ACC112 (cell line): Measurements from ENCODE around the gene PNMA8C.

Experiments
- H2AFZ ChIP-seq: fragments of 200-600 bp; sonication (generic); one replicate; pipeline ENCODE4 v1.6.0; 2017; ENCODE audit warnings: antibody characterized with exemption, low read length; ENCODE audit not compliant: unreplicated experiment
- H3K27ac ChIP-seq: fragments of 200-600 bp; sonication (generic); 2 replicates; pipeline ENCODE4 v1.5.1; 2014; ENCODE audit warnings: low read depth, mild to moderate bottlenecking, antibody characterized with exemption, low read length, moderate library complexity
- H3K27me3 ChIP-seq: fragments of 200-600 bp; sonication (generic); 2 replicates; pipeline ENCODE4 v1.6.1; 2014; ENCODE audit warnings: mild to moderate bottlenecking, antibody characterized with exemption, low read length, moderate library complexity, mixed read lengths; ENCODE audit not compliant: insufficient read depth
- H3K36me3 ChIP-seq: fragments of 200-600 bp; sonication (generic); 2 replicates; pipeline ENCODE4 v1.6.1; 2016; ENCODE audit warnings: mild to moderate bottlenecking, antibody characterized with exemption, low read length, moderate library complexity, mixed read lengths; ENCODE audit not compliant: insufficient read depth
- H3K4me1 ChIP-seq: fragments of 200-600 bp; sonication (generic); one replicate; pipeline ENCODE4 v1.6.1; 2016; ENCODE audit warnings: low read length, mixed read lengths; ENCODE audit not compliant: insufficient read depth, unreplicated experiment, control insufficient read depth
- H3K4me3 ChIP-seq: fragments of 200-600 bp; sonication (generic); 2 replicates; pipeline ENCODE4 v1.5.1; 2014; ENCODE audit warnings: mild to moderate bottlenecking, low read depth, low read length
- H3K79me2 ChIP-seq: fragments of 200-600 bp; sonication (generic); one replicate; pipeline ENCODE4 v1.6.0; 2016; ENCODE audit warnings: low read length; ENCODE audit not compliant: control insufficient read depth, unreplicated experiment, insufficient read depth

The PNMA8C gene

DNA sequence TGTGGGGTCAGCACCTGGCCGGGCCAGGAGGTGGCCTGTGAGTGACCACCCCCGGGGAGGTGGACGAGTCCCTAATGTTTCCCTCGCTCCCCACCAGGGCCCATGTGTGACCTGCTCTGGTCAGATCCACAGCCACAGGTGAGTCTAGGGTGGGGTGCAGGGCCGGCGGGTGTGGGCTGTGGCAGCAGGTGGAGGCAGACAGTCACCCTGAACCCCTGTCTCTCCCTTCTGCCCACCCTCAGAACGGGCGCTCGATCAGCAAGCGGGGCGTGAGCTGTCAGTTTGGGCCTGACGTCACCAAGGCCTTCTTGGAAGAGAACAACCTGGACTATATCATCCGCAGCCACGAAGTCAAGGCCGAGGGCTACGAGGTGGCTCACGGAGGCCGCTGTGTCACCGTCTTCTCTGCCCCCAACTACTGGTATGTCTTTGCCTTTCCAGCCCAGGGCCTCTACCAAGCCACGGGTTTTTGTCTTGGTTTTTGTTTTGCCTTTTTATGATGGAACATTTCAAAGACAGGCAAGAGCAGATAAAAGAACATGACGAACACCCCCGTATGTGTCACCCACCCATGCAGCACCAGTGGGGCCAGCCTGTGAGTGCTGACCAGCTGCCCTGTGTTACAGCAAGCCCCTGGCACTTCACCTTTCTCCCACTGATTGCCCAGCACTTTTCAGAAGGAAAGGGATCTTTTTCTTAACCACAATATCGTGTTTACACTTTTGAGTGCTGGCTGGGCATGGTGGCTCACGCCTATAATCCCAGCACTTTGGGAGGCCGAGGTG, 40.2 kb downstream of the PNMA8C start:
- H3K4me3 ChIP-seq, result no peak overlapping the region
- no peaks in the 10 kb centered on the region for H3K79me2 ChIP-seq
- no peak overlapping the region for H3K27ac ChIP-seq
- H2AFZ ChIP-seq, result no peak overlapping the region
- H3K4me1 ChIP-seq, result no peaks in the 10 kb centered on the region
- peaks cover 19% of the 10 kb centered on the region for H3K36me3 ChIP-seq
- no peaks in the 10 kb centered on the region for H3K27me3 ChIP-seq

- no peaks in the 10 kb centered on the region for H3K27me3 ChIP-seq
- no peak overlapping the region for H2AFZ ChIP-seq
- H3K79me2 ChIP-seq, result no peaks in the 10 kb centered on the region
- H3K27ac ChIP-seq, result no peak overlapping the region
- no peak overlapping the region for H3K4me3 ChIP-seq
- peaks cover 19% of the 10 kb centered on the region for H3K36me3 ChIP-seq
- no peaks in the 10 kb centered on the region for H3K4me1 ChIP-seq
Observed at GRCh38 chr19:46387713-46388130, 41.0 kb downstream of the PNMA8C start.

GRCh38 chr19:46386996-46387712, 41.6 kb downstream of the PNMA8C start:
- Histone ChIP-seq H3K27ac (no peak overlapping the region), H3K4me3 (no peak overlapping the region), H3K27me3 (no peaks in the 10 kb centered on the region), H3K79me2 (no peaks in the 10 kb centered on the region), H3K36me3 (peaks cover 19% of the 10 kb centered on the region), H3K4me1 (no peaks in the 10 kb centered on the region), H2AFZ (no peak overlapping the region)

- Histone ChIP-seq H3K4me3 (no peak overlapping the region), H3K36me3 (peaks cover 19% of the 10 kb centered on the region), H2AFZ (no peak overlapping the region), H3K27ac (no peak overlapping the region), H3K4me1 (no peaks in the 10 kb centered on the region), H3K79me2 (peaks cover 1% of the 10 kb centered on the region), H3K27me3 (no peaks in the 10 kb centered on the region)
Observed at GRCh38 chr19:46386151-46386550, 42.6 kb downstream of the PNMA8C start.

DNA sequence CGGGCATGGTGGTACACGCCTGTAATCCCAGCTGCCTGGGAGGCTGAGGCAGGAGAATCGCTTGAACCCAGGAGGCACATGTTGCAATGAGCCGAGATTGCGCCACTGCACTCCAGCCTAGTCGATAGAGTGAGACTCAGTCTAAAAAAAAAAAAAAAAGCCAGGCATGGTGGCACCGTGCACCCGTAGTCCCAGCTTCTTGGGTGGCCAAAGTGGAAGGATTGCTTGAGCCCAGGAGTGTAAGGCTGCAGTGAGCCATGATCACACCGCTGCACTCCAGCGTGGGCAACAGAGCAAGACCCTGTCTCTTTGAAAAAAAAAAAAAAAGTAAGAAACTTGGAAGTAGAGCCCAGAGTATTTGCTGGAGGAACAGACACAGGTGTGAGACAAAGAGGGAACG, 43.1 kb downstream of the PNMA8C start:
- Histone ChIP-seq H3K79me2 (peaks cover 2% of the 10 kb centered on the region), H3K27ac (no peak overlapping the region), H3K36me3 (peaks cover 19% of the 10 kb centered on the region)

GRCh38 chr19:46384396-46384795, 44.3 kb downstream of the PNMA8C start:
- H3K27ac ChIP-seq, result no peak overlapping the region
- H2AFZ ChIP-seq, result no peak overlapping the region
- no peaks in the 10 kb centered on the region for H3K4me1 ChIP-seq
- H3K4me3 ChIP-seq, result no peak overlapping the region
- H3K27me3 ChIP-seq, result no peaks in the 10 kb centered on the region
- peaks cover 15% of the 10 kb centered on the region for H3K36me3 ChIP-seq
- peaks cover 5% of the 10 kb centered on the region for H3K79me2 ChIP-seq

More for the DNA sequence above, 43.1 kb downstream of the PNMA8C start:
- Histone ChIP-seq H2AFZ (no peak overlapping the region), H3K4me3 (no peak overlapping the region), H3K4me1 (no peaks in the 10 kb centered on the region), H3K27me3 (no peaks in the 10 kb centered on the region)

DNA sequence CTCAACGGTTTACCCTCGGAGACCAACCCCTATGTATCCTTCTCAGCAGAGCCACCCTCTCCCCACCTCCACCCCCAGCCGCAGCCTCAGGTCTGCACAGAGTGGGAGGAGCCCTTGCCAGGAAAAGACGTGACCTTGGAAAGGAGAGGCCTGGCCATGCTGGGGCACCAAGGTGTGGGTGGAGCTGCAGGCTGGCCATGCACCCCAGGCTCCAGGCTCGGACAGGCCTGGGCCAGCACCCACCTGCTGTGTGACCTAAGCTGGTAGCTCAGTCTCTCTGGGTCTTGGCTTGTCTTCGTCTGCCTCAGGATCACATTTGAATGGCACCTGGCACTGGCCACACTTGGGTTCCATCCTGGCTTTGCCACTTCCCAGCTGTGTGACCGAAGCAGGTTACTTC, 44.9 kb downstream of the PNMA8C start:
- H3K36me3 ChIP-seq, result peaks cover 12% of the 10 kb centered on the region
- peaks cover 5% of the 10 kb centered on the region for H3K79me2 ChIP-seq
- no peak overlapping the region for H2AFZ ChIP-seq
- no peaks in the 10 kb centered on the region for H3K27me3 ChIP-seq
- H3K27ac ChIP-seq, result no peak overlapping the region
- no peaks in the 10 kb centered on the region for H3K4me1 ChIP-seq
- H3K4me3 ChIP-seq, result no peak overlapping the region

GRCh38 chr19:46383171-46383815, 45.4 kb downstream of the PNMA8C start:
- H3K79me2 ChIP-seq, result peaks cover 5% of the 10 kb centered on the region
- H3K4me3 ChIP-seq, result no peak overlapping the region
- H2AFZ ChIP-seq, result no peak overlapping the region
- no peaks in the 10 kb centered on the region for H3K27me3 ChIP-seq
- no peak overlapping the region for H3K27ac ChIP-seq
- peaks cover 4% of the 10 kb centered on the region for H3K4me1 ChIP-seq
- peaks cover 6% of the 10 kb centered on the region; the same call in 1 of the 2 replicates for H3K36me3 ChIP-seq

DNA sequence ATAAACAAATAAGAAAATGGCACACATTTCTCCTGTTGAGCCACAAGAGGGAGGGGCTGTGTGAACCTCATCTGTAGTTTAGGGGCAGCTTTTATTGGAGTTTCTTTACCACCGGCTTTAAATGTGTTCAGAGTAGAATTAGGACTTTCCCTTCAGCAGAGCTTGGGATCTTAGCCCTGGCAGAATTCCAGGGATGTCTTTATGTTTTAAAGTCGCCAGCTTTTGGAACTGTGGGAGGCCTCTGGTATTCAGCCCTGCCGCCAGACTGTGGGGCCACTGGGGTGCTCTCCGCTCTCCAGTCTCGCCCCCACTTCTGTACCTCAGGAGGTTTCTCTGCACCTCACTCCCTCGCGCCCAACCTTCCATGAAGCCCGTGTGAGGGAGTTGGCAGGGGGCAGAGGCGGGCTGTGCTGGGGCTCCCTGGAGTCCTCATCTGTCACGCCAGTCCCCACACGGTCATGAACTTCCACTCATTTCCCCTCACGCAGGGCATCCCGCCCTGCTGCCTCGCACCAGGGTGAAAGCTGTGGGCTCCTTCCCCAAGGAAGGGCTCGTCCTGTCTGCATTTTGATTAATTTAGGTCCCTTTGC, 46.9 kb downstream of the PNMA8C start:
- Histone ChIP-seq H3K27ac (no peak overlapping the region), H3K36me3 (peaks cover under 1% of the 10 kb centered on the region; the same call in 1 of the 2 replicates), H3K27me3 (no peaks in the 10 kb centered on the region), H3K4me1 (peaks cover 11% of the 10 kb centered on the region), H2AFZ (no peak overlapping the region), H3K79me2 (peaks cover 5% of the 10 kb centered on the region), H3K4me3 (no peak overlapping the region)

DNA sequence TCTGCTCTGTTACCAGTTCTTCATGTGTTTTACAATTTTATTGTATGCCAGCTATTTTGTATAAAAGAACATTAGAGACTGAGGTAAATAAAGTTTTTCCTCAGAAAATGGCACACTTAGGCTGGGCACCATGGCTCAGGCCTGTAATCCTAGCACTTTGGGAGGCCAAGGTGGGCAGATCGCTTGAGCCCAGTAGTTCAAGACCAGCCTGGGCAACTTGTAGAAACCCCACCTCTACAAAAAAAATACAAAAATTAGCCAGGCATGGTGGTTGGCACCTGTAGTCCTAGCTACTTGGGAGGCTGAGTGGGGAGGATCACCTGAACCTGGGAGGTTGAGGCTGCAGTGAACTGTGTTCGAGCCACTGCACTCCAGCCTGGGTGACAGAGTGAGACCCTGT, 47.4 kb downstream of the PNMA8C start:
- H3K79me2 ChIP-seq, result peaks cover 5% of the 10 kb centered on the region
- H3K27ac ChIP-seq, result no peak overlapping the region
- H3K4me3 ChIP-seq, result no peak overlapping the region
- no peaks in the 10 kb centered on the region for H3K27me3 ChIP-seq
- H2AFZ ChIP-seq, result no peak overlapping the region
- H3K36me3 ChIP-seq, result no peaks in the 10 kb centered on the region
- peaks cover 11% of the 10 kb centered on the region for H3K4me1 ChIP-seq
